HCT116 (cell line): ENCODE data around the gene UBIAD1. TPM values are rescaled to one million over a fixed set of nuclear protein-coding genes. Genes with fewer than 3 reads are reported as not detected.

Experiments used
- ATAC-seq: fragments of 200-7000 bp; cut with Tn5 transposase; 2 replicates; pipeline ENCODE4 v1.9.1; 2020; ENCODE audit warnings: mild to moderate bottlenecking, moderate library complexity
- BruUV-seq: library from RNA; stranded (reverse); fragments of 400-500 nt; replicated peaks from 2 replicates; lab custom pipeline; 2021; lab: Mats Ljungman, UMichigan
- CTCF ChIA-PET: fragments of 300-600 bp; sonication (Branson Sonifier 250); formaldehyde crosslinking; loops from one replicate; lab custom pipeline; 2021; ENCODE audit warnings: antibody characterized with exemption; lab: Charles Lee
- POLR2A ChIA-PET: fragments of 300-600, 350-600 bp; sonication (Branson Sonifier 250); formaldehyde crosslinking; loops from one replicate; lab custom pipeline; 2021; ENCODE audit warnings: antibody characterized with exemption; lab: Charles Lee
- RAD21 ChIA-PET, 2 experiments: fragments of 300-600 bp; sonication (Branson Sonifier 250); formaldehyde crosslinking; loops; one replicate each; lab custom pipeline; 2023; ENCODE audit warnings: low total read pairs in 2 of 2; ENCODE audit not compliant: uncharacterized antibody in 2 of 2, unreplicated experiment in 2 of 2, low non-redundant PET in 1 of 2; lab: Charles Lee
- DNase-seq: peaks from one replicate; pipeline ENCODE4 v3.0.0-alpha.2; 2010; ENCODE audit warnings: low read depth, low spot score
- H2AFZ ChIP-seq: fragments of 200-600 bp; shearing (Covaris generic), sonication (generic); 2 replicates; pipeline ENCODE4 v1.6.1; 2017; ENCODE audit warnings: low read depth, mixed run types, mixed read lengths, antibody characterized with exemption, low read length; ENCODE audit not compliant: poor library complexity, severe bottlenecking
- H3K27ac ChIP-seq: 2 replicates; pipeline ENCODE4 v1.5.1; 2012; ENCODE audit warnings: low read depth, low read length
- H3K27me3 ChIP-seq: fragments of 200-600 bp; sonication (generic); 2 replicates; pipeline ENCODE4 v1.6.1; 2016; ENCODE audit warnings: mixed run types, low read length, mixed read lengths; ENCODE audit not compliant: insufficient read depth
- H3K36me3 ChIP-seq, 2 experiments: fragments of 200-500 bp in 1 of 2; fragments of 200-600 bp in 1 of 2; sonication (Bioruptor generic) in 1 of 2; sonication (generic) in 1 of 2; 2 replicates each; pipeline versions ENCODE4 v1.5.1 to v1.6.1; 2014 to 2016; ENCODE audit warnings: low read length in 2 of 2, inconsistent platforms in 1 of 2, mixed read lengths in 1 of 2, mixed run types in 1 of 2; ENCODE audit not compliant: insufficient read depth in 2 of 2, control insufficient read depth in 1 of 2
- H3K4me1 ChIP-seq, 2 experiments: fragments of 200-600 bp in 1 of 2; sonication (generic) in 1 of 2; 2 replicates each; pipeline versions ENCODE4 v1.5.1 to v1.6.1; 2012 to 2017; ENCODE audit warnings: low read length in 2 of 2, inconsistent platforms in 1 of 2, mild to moderate bottlenecking in 1 of 2, mixed read lengths in 1 of 2, mixed run types in 1 of 2, moderate library complexity in 1 of 2; ENCODE audit not compliant: insufficient read depth in 2 of 2, control insufficient read depth in 1 of 2
- H3K4me2 ChIP-seq: fragments of 200-600 bp; sonication (generic); 2 replicates; pipeline ENCODE4 v1.6.1; 2017; ENCODE audit warnings: mixed run types, low read length, mixed read lengths
- H3K4me3 ChIP-seq, 2 experiments: fragments of 200-600 bp in 1 of 2; sonication (generic) in 1 of 2; replicated peaks in 1 of 2; 2 replicates each; pipeline ENCODE4 v1.5.1; 2011 to 2016; ENCODE audit warnings: low read length in 2 of 2, control low read depth in 1 of 2, low read depth in 1 of 2, mild to moderate bottlenecking in 1 of 2, mixed read lengths in 1 of 2, mixed run types in 1 of 2
- H3K79me2 ChIP-seq: fragments of 200-600 bp; sonication (generic); 2 replicates; pipeline ENCODE4 v1.6.1; 2017; ENCODE audit warnings: mild to moderate bottlenecking, mixed run types, low read length, moderate library complexity, mixed read lengths; ENCODE audit not compliant: insufficient read depth
- H3K9ac ChIP-seq: fragments of 200-600 bp; sonication (generic); 2 replicates; pipeline ENCODE4 v1.6.1; 2016; ENCODE audit warnings: low read length, mixed read lengths
- H3K9me2 ChIP-seq: fragments of 200-600 bp; sonication (generic), shearing (Covaris generic); 2 replicates; pipeline ENCODE4 v1.6.1; 2017; ENCODE audit warnings: mixed run types, mild to moderate bottlenecking, moderate library complexity; ENCODE audit not compliant: insufficient read depth
- H3K9me3 ChIP-seq, 2 experiments: fragments of 200-500 bp in 1 of 2; fragments of 200-600 bp in 1 of 2; sonication (Bioruptor generic) in 1 of 2; sonication (generic) in 1 of 2; 2 replicates each; pipeline ENCODE4 v1.6.1; 2014 to 2017; ENCODE audit warnings: low read length in 2 of 2, mixed read lengths in 2 of 2, inconsistent platforms in 1 of 2, low read depth in 1 of 2, mild to moderate bottlenecking in 1 of 2, mixed run types in 1 of 2, moderate library complexity in 1 of 2; ENCODE audit not compliant: control insufficient read depth in 1 of 2, insufficient read depth in 1 of 2
- H4K20me1 ChIP-seq: fragments of 200-600 bp; sonication (generic), shearing (Covaris generic); 2 replicates; pipeline ENCODE4 v1.6.1; 2017; ENCODE audit warnings: mixed run types, mild to moderate bottlenecking, moderate library complexity; ENCODE audit not compliant: insufficient read depth
- CBX3 ChIP-seq: IDR thresholded peaks from 2 replicates; pipeline ENCODE4 v1.6.1; 2012; ENCODE audit warnings: low read depth
- FOSL1 ChIP-seq: IDR thresholded peaks from 2 replicates; pipeline ENCODE4 v1.6.1; 2012; ENCODE audit warnings: low read depth
- JUND ChIP-seq: IDR thresholded peaks from 2 replicates; pipeline ENCODE4 v1.6.1; 2012
- POLR2A ChIP-seq: IDR thresholded peaks from 2 replicates; pipeline ENCODE4 v1.7.0; 2011; ENCODE audit warnings: borderline replicate concordance; ENCODE audit not compliant: insufficient read depth, insufficient read length; ENCODE audit errors: extremely low read depth
- RAD21 ChIP-seq: IDR thresholded peaks from 2 replicates; pipeline ENCODE4 v1.6.1; 2012; ENCODE audit warnings: low read depth, mild to moderate bottlenecking
- SIN3A ChIP-seq: IDR thresholded peaks from 2 replicates; pipeline ENCODE4 v1.6.1; 2012; ENCODE audit warnings: low read depth
- intact Hi-C: fragments of 100-400 bp; cut with micrococcal nuclease; formaldehyde crosslinking; loops from 2 replicates; pipeline ENCODE4 v1.10.0; 2022
- total RNA-seq: library from RNA; stranded (reverse); gene quantifications from one replicate; pipeline ENCODE4 v1.2.1, GENCODE V29; 2021; ENCODE audit not compliant: unreplicated experiment
- TF ChIP-seq, protein P1 (sequence below): IDR thresholded peaks from 2 replicates; pipeline ENCODE4 v1.6.1; 2012
- TF ChIP-seq, protein P2 (sequence below), 3 experiments: fragments of 200-600 bp in 1 of 3; sonication (generic) in 1 of 3; IDR thresholded peaks in 2 of 3; conservative IDR thresholded peaks in 1 of 3; 2 replicates each; pipeline ENCODE4 v1.5.1; 2012 to 2017; ENCODE audit warnings: low read depth in 2 of 3, low read length in 2 of 3, antibody characterized with exemption in 1 of 3, borderline replicate concordance in 1 of 3, control low read depth in 1 of 3, mild to moderate bottlenecking in 1 of 3, mixed read lengths in 1 of 3, mixed run types in 1 of 3, moderate library complexity in 1 of 3; ENCODE audit not compliant: insufficient read depth in 1 of 3

The UBIAD1 gene
- total RNA-seq, 1 experiment from 2014 or later = 17.2 TPM

DNA sequence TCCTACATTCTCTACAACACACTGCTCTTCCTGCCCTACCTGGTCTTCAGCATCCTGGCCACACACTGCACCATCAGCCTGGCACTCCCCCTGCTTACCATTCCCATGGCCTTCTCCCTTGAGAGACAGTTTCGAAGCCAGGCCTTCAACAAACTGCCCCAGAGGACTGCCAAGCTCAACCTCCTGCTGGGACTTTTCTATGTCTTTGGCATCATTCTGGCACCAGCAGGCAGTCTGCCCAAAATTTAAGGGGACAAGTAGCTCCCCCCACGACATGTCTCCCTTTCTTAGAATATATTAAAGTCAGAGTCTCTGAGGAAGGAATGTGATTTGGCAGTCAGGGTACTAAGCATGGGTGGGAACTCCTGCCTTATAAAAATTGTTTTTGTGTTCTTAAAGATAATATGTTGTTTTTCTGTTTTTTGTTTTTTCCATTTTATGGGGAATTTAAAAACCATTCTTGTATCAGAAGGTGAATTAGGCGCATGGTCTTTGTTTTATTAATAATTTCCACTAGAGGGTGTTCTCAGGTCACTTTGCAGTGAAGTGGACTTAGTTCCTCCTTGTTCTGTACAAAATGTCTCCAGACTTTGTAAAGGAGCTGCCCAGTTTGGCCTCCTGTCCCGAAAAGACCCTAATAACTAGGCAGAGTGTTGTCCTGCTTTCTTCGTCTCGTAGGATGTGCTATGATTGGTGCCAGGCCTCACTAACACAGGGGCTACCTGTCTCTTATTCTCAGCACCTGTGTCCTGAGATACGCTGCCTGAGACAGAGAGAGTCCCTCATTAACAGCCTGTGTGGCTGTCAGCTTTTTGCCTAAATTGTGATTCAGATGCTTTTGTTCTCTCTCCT, 13.1 kb downstream of the UBIAD1 start:
- ATAC-seq (peak; percentile 59), DNase-seq (no peak)
- ChIA-PET CTCF (interaction anchor here (1.3 kb wide), 1 partner anchor 14 kb away, joined by 6 read pairs; the partner anchor contains the start of gene UBIAD1), POLR2A (no interaction called here), RAD21 (no interaction called here)
- no peak overlapping the region for H2AFZ ChIP-seq
- peaks cover 29% of the 10 kb centered on the region for H3K79me2 ChIP-seq
- H3K27me3 ChIP-seq = no peaks in the 10 kb centered on the region
- intact Hi-C loops = loop anchor here (2.0 kb wide), 1 partner anchor 357 kb away; no protein-coding TSS in a partner anchor
- no peaks in the 10 kb centered on the region for H3K9me2 ChIP-seq
- H3K4me3 ChIP-seq = no peak overlapping the region
- TSS peak; percentile 6 for BruUV-seq
- H3K9ac ChIP-seq = no peak overlapping the region
- H3K36me3 ChIP-seq = peaks cover 0 to 5% of the 10 kb centered on the region in 2 experiments; a peak in 1 of 4 replicates
- H4K20me1 ChIP-seq = no peaks in the 10 kb centered on the region
- TF ChIP-seq JUND (no peak), SIN3A (no peak), POLR2A (no peak), RAD21 (peak; percentile 52), FOSL1 (no peak), CBX3 (no peak)
- TF ChIP-seq, protein P1, sequence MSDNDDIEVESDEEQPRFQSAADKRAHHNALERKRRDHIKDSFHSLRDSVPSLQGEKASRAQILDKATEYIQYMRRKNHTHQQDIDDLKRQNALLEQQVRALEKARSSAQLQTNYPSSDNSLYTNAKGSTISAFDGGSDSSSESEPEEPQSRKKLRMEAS = no peak
- TF ChIP-seq, protein P2, sequence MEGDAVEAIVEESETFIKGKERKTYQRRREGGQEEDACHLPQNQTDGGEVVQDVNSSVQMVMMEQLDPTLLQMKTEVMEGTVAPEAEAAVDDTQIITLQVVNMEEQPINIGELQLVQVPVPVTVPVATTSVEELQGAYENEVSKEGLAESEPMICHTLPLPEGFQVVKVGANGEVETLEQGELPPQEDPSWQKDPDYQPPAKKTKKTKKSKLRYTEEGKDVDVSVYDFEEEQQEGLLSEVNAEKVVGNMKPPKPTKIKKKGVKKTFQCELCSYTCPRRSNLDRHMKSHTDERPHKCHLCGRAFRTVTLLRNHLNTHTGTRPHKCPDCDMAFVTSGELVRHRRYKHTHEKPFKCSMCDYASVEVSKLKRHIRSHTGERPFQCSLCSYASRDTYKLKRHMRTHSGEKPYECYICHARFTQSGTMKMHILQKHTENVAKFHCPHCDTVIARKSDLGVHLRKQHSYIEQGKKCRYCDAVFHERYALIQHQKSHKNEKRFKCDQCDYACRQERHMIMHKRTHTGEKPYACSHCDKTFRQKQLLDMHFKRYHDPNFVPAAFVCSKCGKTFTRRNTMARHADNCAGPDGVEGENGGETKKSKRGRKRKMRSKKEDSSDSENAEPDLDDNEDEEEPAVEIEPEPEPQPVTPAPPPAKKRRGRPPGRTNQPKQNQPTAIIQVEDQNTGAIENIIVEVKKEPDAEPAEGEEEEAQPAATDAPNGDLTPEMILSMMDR (IDR thresholded peaks at IDR 0.05 in 2 of 3, conservative IDR thresholded peaks at IDR 0.05 in 1 of 3; ENCODE audit: borderline replicate concordance in 1 of 3, insufficient read depth in 1 of 3, low read depth in 2 of 3, low read length in 2 of 3) = peak; percentile 12 to 45 (median 37); a peak in 4 of 6 replicates
- H3K27ac ChIP-seq = no peak overlapping the region
- H3K4me1 ChIP-seq = no peaks in the 10 kb centered on the region
- peaks cover 0 to 3% of the 10 kb centered on the region in 2 experiments; a peak in 1 of 4 replicates for H3K9me3 ChIP-seq
- no peak overlapping the region for H3K4me2 ChIP-seq
